Mammary epithelial cell (primary cell): ENCODE measurements around the gene SYNE2.
"Not testable (repeated sequence)": the region's sequence is repeated elsewhere in the genome, so short reads cannot be mapped to it uniquely, and the experiment has no call there.

Experiments used
- CTCF ChIP-seq, 2 donors: IDR thresholded peaks in 1 of 2; conservative IDR thresholded peaks in 1 of 2; 2 replicates each; pipeline ENCODE4 v1.5.1; 2011 to 2012; ENCODE audit warnings: inconsistent platforms in 2 of 2, low read length in 2 of 2, mild to moderate bottlenecking in 2 of 2, control low read depth in 1 of 2, low read depth in 1 of 2; ENCODE audit not compliant: insufficient read depth in 1 of 2; ENCODE audit errors: extremely low read depth in 1 of 2
- EZH2 ChIP-seq: IDR thresholded peaks from 2 replicates; pipeline ENCODE4 v1.6.1; 2012; ENCODE audit warnings: low read length, inconsistent platforms, borderline replicate concordance

GRCh38 chr14:64037869-64038745 is 185.3 kb downstream of the SYNE2 start:
- not testable (repeated sequence) for TF ChIP-seq CTCF (conservative IDR thresholded peaks at IDR 0.05 in 1 of 2, IDR thresholded peaks at IDR 0.05 in 1 of 2; ENCODE audit: extremely low read depth in 1 of 2, insufficient read depth in 1 of 2, low read depth in 1 of 2, low read length in 2 of 2); EZH2
